B cell (primary cell): ENCODE results near the gene SUZ12. TPM values are rescaled to one million over a fixed set of nuclear protein-coding genes. Genes with fewer than 3 reads are reported as not detected.

Experiments used
- ATAC-seq: fragments of 200-7000 bp; cut with Tn5 transposase; one replicate; pipeline ENCODE4 v1.10.0; 2021; ENCODE audit warnings: low read depth, mild to moderate bottlenecking, moderate number of reproducible peaks, moderate library complexity
- CTCF ChIA-PET: fragments of 350-600 bp; sonication (Branson Sonifier 250); formaldehyde crosslinking; loops from one replicate; lab custom pipeline; 2021; ENCODE audit warnings: antibody characterized with exemption, inconsistent platforms; lab: Charles Lee
- POLR2A ChIA-PET: fragments of 350-600 bp; sonication (Branson Sonifier 250); formaldehyde crosslinking; loops from one replicate; lab custom pipeline; 2021; ENCODE audit warnings: antibody characterized with exemption; lab: Charles Lee
- DNase-seq: peaks from one replicate; pipeline ENCODE4 v3.0.0; 2013
- H2AFZ ChIP-seq: 2 replicates; pipeline ENCODE4 v1.6.1; 2012; ENCODE audit warnings: mild to moderate bottlenecking, low read depth, low read length; ENCODE audit not compliant: insufficient read depth, poor library complexity, severe bottlenecking
- H3K27ac ChIP-seq, 2 donors: 1 replicate in 1 of 2; 2 replicates in 1 of 2; pipeline ENCODE4 v1.5.1; 2012 to 2013; ENCODE audit warnings: low read length in 2 of 2, mild to moderate bottlenecking in 2 of 2, moderate library complexity in 1 of 2
- H3K27me3 ChIP-seq, 4 experiments: fragments of 200-600 bp in 1 of 4; sonication (generic) in 1 of 4; replicated peaks in 1 of 4; 1 replicate in 2 of 4; 2 replicates in 2 of 4; pipeline versions ENCODE4 v1.6.1 to v1.7.0; 2013 to 2016; ENCODE audit warnings: low read length in 3 of 4, mild to moderate bottlenecking in 2 of 4, mixed read lengths in 1 of 4, moderate library complexity in 1 of 4; ENCODE audit not compliant: insufficient read depth in 4 of 4, control insufficient read depth in 3 of 4; ENCODE audit errors: control extremely low read depth in 1 of 4
- H3K36me3 ChIP-seq, 2 experiments: replicated peaks in 1 of 2; 1 replicate in 1 of 2; 2 replicates in 1 of 2; pipeline versions ENCODE4 v1.6.1 to v1.7.1; 2013; ENCODE audit warnings: low read length in 1 of 2; ENCODE audit not compliant: insufficient read depth in 2 of 2, control insufficient read depth in 1 of 2; ENCODE audit errors: control extremely low read depth in 1 of 2, extremely low read depth in 1 of 2
- H3K4me1 ChIP-seq, 2 donors: fragments of 200-600 bp in 1 of 2; sonication (generic) in 1 of 2; 1 replicate in 1 of 2; 2 replicates in 1 of 2; pipeline versions ENCODE4 v1.5.1 to v1.6.1; 2013 to 2017; ENCODE audit warnings: low read length in 2 of 2; ENCODE audit not compliant: control insufficient read depth in 2 of 2, insufficient read depth in 2 of 2
- H3K4me2 ChIP-seq: replicated peaks from 2 replicates; pipeline ENCODE3; 2012; ENCODE audit warnings: mild to moderate bottlenecking, low read depth, low read length; ENCODE audit not compliant: poor library complexity, severe bottlenecking
- H3K4me3 ChIP-seq, 5 experiments: fragments of 200-600 bp in 1 of 5; sonication (generic) in 1 of 5; 1 replicate in 3 of 5; 2 replicates in 2 of 5; pipeline versions ENCODE4 v1.5.1 to v1.7.0; 2011 to 2016; ENCODE audit warnings: low read length in 4 of 5, mild to moderate bottlenecking in 4 of 5, low read depth in 2 of 5, control low read depth in 1 of 5, moderate library complexity in 1 of 5; ENCODE audit not compliant: insufficient read depth in 1 of 5; ENCODE audit errors: control extremely low read depth in 1 of 5, extremely low read depth in 1 of 5
- H3K79me2 ChIP-seq: fragments of 200-600 bp; sonication (generic); one replicate; pipeline ENCODE4 v1.6.0; 2016; ENCODE audit warnings: low read length; ENCODE audit not compliant: control insufficient read depth, insufficient read depth
- H3K9ac ChIP-seq: fragments of 200-600 bp; sonication (generic); 2 replicates; pipeline ENCODE4 v1.6.1; 2017; ENCODE audit warnings: mild to moderate bottlenecking, low read length, moderate library complexity
- H3K9me3 ChIP-seq, 3 donors: one replicate each; pipeline versions ENCODE4 v1.6.1 to v1.7.1; 2013; ENCODE audit warnings: low read length in 2 of 3; ENCODE audit not compliant: control insufficient read depth in 2 of 3, insufficient read depth in 1 of 3; ENCODE audit errors: control extremely low read depth in 1 of 3
- H4K20me1 ChIP-seq: 2 replicates; pipeline ENCODE4 v1.6.0; 2012; ENCODE audit warnings: mild to moderate bottlenecking, low read length; ENCODE audit not compliant: insufficient read depth, control insufficient read depth, poor library complexity, severe bottlenecking
- H3K27ac Mint-ChIP-seq: one replicate; pipeline ENCODE4 v1.8.0; 2021; ENCODE audit warnings: mixed read lengths
- H3K27me3 Mint-ChIP-seq: one replicate; pipeline ENCODE4 v1.8.0; 2021; ENCODE audit warnings: mixed read lengths
- H3K4me1 Mint-ChIP-seq: one replicate; pipeline ENCODE4 v1.8.0; 2021; ENCODE audit warnings: mixed read lengths
- H3K4me3 Mint-ChIP-seq: one replicate; pipeline ENCODE4 v1.8.0; 2021; ENCODE audit warnings: mixed read lengths
- H3K9me3 Mint-ChIP-seq: one replicate; pipeline ENCODE4 v1.8.0; 2022; ENCODE audit warnings: mixed read lengths; ENCODE audit not compliant: insufficient read depth
- EZH2 ChIP-seq: IDR thresholded peaks from 2 replicates; pipeline ENCODE4 v1.6.1; 2012; ENCODE audit warnings: borderline replicate concordance, low read depth, mild to moderate bottlenecking, moderate library complexity, low read length; ENCODE audit not compliant: insufficient read depth, poor library complexity, severe bottlenecking
- WGBS: methylation state at CpG from one replicate; pipeline ENCODE4 v1.1.5; 2013; ENCODE audit warnings: missing lambda C conversion rate; ENCODE audit not compliant: insufficient coverage; 5-methylcytosine and 5-hydroxymethylcytosine counted together
- intact Hi-C: fragments of 100-400 bp; cut with micrococcal nuclease; formaldehyde crosslinking; loops from one replicate; pipeline ENCODE4 v1.10.0; 2022
- polyA plus RNA-seq: library from polyadenylated mRNA; depleted of rRNA; stranded (reverse); fragments of >200 nt; gene quantifications from 2 replicates; pipeline ENCODE4 v1.2.3, GENCODE V29; 2012
- total RNA-seq, 2 donors: library from RNA; stranded (reverse); fragments of 120-200 nt in 1 of 2; gene quantifications; 1 replicate in 1 of 2; 2 replicates in 1 of 2; pipeline versions ENCODE4 v1.2.3 to v1.2.4, GENCODE V29; 2013 to 2022
- TF ChIP-seq, protein P1 (sequence below): fragments of 200-600 bp; IDR thresholded peaks from one replicate; pipeline ENCODE4 v1.8.0; 2022; ENCODE audit warnings: antibody characterized with exemption, mild to moderate bottlenecking

The SUZ12 gene
- total and polyA plus RNA-seq, 2 donors (not counting 1 experiment from before 2014, with no cell fraction given), result 13.2 to 34.6 TPM

DNA sequence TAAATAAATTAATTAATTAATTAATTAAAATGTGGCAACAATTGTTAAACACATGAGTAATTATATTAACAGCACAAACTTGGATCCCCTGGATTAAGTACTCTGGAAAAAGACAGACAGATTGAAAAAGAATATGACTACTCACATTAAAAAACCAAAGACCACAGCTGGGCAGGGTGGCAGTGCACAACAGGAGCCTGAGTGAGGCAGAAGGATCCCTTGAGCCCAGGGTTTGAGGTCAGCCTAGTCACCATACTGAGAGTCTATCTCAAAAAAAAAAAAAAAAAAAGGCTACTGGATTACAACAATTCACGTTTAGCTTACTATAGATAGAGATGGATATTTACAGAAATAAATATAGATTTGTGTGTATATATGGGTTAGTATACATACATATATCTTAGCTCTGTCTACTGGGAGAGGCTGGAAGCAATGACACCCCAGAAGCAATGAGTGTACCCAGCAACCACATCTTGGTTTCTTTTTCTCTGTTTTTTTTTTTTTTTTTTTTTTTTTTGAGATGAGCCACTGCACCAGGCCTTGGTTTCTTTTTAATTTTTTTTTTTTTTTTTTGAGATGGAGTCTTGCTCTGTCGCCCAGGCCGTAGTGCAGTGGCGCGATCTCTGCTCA is 10.6 kb upstream of the SUZ12 start:
- Histone ChIP-seq H3K79me2 (no peaks in the 10 kb centered on the region), H3K9me3 (no peaks in the 10 kb centered on the region), H4K20me1 (no peaks in the 10 kb centered on the region), H3K27ac (no peak overlapping the region), H3K27me3 (peaks cover 0 to 2% (median 0%) of the 10 kb centered on the region in 4 experiments), H3K9ac (no peak overlapping the region), H3K4me2 (no peak overlapping the region), H3K36me3 (no peaks in the 10 kb centered on the region), H3K4me1 (peaks cover 4 to 8% of the 10 kb centered on the region in 2 donors), H2AFZ (no peak overlapping the region), H3K4me3 (no peak overlapping the region)
- no peak for ATAC-seq
- no peaks in the 10 kb centered on the region for H3K9me3 Mint-ChIP-seq
- H3K27me3 Mint-ChIP-seq, result no peaks in the 10 kb centered on the region
- peaks cover 3% of the 10 kb centered on the region for H3K4me1 Mint-ChIP-seq
- intact Hi-C loops, result no loop called here
- no peak overlapping the region for H3K4me3 Mint-ChIP-seq
- H3K27ac Mint-ChIP-seq, result no peak overlapping the region
- POLR2A ChIA-PET, result interaction anchor here (0.6 kb wide), 1 partner anchor 20 kb away, joined by 4 read pairs; no protein-coding TSS in a partner anchor
- CTCF ChIA-PET, result no interaction called here
- TF ChIP-seq EZH2, result no peak
- TF ChIP-seq, protein P1, sequence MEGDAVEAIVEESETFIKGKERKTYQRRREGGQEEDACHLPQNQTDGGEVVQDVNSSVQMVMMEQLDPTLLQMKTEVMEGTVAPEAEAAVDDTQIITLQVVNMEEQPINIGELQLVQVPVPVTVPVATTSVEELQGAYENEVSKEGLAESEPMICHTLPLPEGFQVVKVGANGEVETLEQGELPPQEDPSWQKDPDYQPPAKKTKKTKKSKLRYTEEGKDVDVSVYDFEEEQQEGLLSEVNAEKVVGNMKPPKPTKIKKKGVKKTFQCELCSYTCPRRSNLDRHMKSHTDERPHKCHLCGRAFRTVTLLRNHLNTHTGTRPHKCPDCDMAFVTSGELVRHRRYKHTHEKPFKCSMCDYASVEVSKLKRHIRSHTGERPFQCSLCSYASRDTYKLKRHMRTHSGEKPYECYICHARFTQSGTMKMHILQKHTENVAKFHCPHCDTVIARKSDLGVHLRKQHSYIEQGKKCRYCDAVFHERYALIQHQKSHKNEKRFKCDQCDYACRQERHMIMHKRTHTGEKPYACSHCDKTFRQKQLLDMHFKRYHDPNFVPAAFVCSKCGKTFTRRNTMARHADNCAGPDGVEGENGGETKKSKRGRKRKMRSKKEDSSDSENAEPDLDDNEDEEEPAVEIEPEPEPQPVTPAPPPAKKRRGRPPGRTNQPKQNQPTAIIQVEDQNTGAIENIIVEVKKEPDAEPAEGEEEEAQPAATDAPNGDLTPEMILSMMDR, result no peak
- WGBS, result 97% methylated on average over 4 of the region's 5 CpGs
- DNase-seq, result no peak

DNA sequence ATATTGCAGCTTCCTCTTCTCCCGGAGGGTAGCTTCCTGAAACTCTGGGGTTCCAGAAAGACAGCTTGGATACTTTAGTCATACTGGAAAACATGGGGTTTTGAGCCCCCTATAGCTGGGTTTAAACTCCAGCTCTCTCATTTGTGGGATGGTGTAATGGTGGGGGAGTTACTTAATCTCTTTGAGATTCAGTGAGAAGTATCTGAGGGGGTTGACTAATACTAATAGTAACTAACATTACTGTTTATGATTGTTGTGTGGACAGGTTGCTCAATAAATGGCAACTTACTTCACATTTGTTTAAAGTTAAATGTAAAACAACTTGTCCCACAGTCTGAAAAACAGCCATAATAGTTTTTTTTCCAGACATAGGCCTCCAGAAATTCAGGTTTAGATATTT is 5.1 kb upstream of the SUZ12 start:
- H2AFZ ChIP-seq, result no peak overlapping the region
- DNase-seq (no peak), ATAC-seq (no peak)
- H3K4me3 Mint-ChIP-seq, result no peak overlapping the region
- H3K36me3 ChIP-seq, result no peaks in the 10 kb centered on the region
- no peaks in the 10 kb centered on the region for H4K20me1 ChIP-seq
- H3K9me3 Mint-ChIP-seq, result no peaks in the 10 kb centered on the region
- no peaks in the 10 kb centered on the region for H3K9me3 ChIP-seq
- CTCF ChIA-PET, result no interaction called here
- intact Hi-C loops, result no loop called here
- POLR2A ChIA-PET, result no interaction called here
- no peaks in the 10 kb centered on the region for H3K27me3 Mint-ChIP-seq
- H3K27me3 ChIP-seq, result no peaks in the 10 kb centered on the region
- H3K79me2 ChIP-seq, result no peaks in the 10 kb centered on the region
- H3K4me2 ChIP-seq, result no peak overlapping the region
- H3K4me3 ChIP-seq, result no peak overlapping the region
- peaks cover 0 to 5% of the 10 kb centered on the region in 2 donors for H3K4me1 ChIP-seq
- no CpG with 5 or more reads among the region's 1 CpG for WGBS
- TF ChIP-seq, protein P1, result no peak
- TF ChIP-seq EZH2, result no peak
- H3K27ac ChIP-seq, result no peak overlapping the region
- H3K4me1 Mint-ChIP-seq, result no peaks in the 10 kb centered on the region
- H3K9ac ChIP-seq, result no peak overlapping the region
- no peak overlapping the region for H3K27ac Mint-ChIP-seq
